ENCODE data around the gene LRRC61.

DNA sequence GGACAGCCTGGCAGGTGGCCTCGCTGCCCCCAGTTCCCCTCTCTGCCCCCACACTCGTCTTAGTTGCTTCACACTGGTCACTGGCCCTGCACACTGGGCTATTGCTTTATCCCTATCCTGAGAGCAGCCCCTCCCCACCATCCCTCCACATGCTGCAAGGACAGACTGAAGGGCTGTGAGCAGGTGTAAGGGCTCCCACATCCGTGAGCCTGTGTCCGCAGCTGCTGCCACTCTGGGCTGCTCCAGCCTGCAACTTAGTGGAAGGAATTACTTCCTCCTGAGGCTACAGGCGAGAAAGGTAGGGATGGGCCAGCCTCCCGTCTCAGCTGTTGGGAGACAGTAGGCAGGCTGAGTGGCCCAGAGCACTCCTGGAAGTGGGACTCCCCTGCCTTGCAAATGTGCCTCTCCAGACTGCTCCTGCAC, 14.5 kb downstream of the LRRC61 start:
- TF ChIP-seq GATA3 (IDR thresholded peaks at IDR 0.05; ENCODE audit: low read depth, low read length): no peak
- TF ChIP-seq GATA2 (IDR thresholded peaks at IDR 0.05; ENCODE audit: low read depth, low read length): no peak
